GM19372 (cell line): ENCODE data around the gene LAMP1.
"Not testable (repeated sequence)": the region's sequence is repeated elsewhere in the genome, so short reads cannot be mapped to it uniquely, and the experiment has no call there.

ENCODE experiments used
- ATAC-seq: cut with Tn5 transposase; IDR thresholded peaks from one replicate; pipeline ENCODE4 v1.9.1; 2021; ENCODE audit warnings: mild to moderate bottlenecking, low read depth, moderate library complexity; ENCODE audit not compliant: unreplicated experiment

The LAMP1 gene

DNA sequence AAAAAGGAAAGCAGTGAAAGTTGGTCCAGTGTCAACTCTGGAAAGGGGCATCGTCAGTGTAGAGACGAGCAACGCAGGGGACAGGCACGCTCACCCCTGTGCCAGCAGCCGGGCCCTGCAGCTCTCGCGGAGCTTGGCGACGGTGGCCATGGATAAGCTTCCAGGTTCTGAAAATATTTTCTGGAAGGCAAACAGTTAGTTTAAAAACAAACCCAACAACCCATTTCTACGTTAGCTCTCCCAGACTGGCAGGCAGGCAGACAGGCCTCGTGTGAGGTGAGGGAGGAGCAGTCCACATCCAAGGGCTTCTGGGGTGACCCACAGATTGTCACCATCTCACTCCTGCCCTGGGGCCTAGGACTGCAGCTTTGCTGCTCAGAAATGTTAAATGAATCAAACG is 27.4 kb downstream of the LAMP1 start:
- ATAC-seq = no peak

DNA sequence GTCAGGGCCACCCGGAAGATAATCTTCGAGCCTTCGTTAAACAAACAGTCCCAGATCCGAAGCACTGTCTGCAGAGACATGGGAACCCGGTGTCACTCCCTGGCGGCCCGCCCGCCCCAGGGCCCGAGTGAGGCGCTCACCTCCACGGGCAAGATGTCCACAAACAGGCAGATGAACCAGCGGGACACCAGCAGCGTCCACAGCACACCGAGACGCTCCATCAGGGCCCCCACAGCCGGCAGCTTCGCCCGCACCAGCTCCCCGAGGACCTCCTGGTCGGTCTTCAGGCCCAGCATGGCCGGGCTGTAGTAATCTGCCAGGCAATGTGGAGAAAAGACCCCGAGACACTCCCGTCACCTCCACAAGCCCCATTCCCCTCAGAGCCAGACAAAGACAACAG is 28.7 kb downstream of the LAMP1 start:
- no peak for ATAC-seq

DNA sequence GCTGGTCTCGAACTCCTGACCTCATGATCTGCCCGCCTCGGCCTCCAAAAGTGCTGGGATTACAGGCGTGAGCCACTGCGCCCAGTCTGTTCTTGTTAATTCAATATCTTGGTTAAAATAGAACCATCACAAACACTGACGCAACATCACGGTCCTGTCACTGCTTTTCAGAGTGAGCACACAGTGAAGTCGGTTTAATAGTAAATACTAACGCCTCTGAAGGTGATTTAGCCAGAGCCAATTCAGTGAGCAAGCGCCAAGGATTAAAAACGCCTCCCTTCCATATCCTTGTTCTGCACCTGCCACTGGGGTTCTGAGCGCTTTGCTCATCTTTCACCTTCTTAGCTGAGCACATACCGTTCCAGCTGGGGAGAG is 30.3 kb downstream of the LAMP1 start:
- ATAC-seq = no peak

DNA sequence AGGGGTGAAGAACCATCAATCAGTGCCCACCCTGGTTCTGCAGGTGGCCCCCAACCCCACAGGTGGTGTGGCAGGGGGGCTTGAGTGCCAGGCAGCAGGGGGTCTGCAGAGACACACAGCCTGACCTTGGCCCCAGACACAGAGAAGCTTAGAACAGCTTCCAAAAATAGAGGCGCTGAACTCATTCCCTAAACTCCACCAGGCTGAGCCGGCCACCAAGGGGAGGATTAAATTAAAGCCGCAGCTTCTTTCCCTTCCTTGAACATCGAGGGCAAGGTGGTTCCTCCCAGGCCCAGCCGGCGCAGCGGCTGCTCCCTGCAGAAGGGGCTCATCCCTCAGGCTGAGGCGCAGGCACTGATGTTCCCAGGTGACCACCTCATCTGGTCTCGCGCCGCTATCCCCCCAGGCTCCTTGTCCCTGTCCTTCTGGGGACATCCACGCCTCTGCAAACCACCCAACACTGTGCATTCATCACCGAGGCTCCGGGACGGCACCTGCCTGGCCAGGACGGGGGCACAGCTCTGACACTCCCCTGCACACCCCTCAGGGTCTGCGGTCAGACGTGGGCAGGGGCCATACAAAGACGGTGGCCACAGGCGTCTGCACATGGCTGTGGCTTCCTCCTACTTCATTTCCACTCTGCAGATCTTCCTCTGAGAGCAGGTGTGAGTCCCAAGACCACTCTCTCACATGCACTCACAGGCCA is 30.9 kb downstream of the LAMP1 start:
- ATAC-seq = no peak

DNA sequence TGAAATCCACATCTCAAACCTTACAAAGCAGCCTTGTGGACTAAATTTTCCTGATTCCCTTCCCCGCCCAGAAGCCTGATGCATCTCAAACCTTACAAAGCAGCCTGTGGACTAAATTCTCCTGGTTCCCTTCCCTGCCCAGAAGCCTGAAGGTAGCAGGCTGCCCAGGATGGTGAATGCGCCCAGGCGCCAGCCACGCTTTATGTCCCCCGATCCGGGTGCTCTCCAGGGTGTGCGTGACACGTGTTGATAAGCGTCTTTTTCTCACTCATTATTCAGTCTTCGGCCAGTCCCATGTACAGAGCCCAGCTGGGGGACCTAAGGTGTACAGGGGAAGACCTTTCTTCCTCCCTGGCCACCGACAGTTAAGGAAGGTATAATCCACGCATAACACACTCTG is 31.8 kb downstream of the LAMP1 start:
- no peak for ATAC-seq

DNA sequence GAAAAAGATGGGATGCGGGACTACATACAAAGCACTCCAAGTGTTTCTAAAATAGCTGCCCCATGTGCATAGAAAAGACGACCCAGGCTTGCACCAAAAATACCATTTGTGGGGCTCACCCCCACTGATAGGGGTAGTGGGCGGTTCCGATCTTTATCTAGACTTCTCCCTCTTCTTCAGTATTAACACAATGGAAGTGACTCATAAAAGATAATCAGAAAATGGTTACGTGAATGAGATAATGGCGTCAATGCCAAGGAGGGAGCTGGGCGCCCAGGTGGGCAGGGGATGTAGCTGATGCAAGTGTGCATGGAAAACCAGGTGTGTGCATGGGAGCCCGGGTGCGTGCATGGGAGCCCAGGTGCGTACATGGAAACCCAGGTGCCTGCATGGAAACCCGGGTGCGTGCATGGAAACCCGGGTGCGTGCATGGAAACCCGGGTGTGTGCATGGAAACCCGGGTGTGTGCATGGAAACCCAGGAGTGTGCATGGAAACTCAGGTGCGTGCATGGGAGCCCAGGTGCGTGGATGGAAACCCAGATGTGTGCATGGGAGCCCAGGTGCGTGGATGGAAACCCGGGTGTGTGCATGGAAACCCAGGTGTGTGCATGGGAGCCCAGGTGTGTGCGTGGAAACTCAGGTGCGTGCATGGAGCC is 32.7 kb downstream of the LAMP1 start:
- no peak for ATAC-seq

DNA sequence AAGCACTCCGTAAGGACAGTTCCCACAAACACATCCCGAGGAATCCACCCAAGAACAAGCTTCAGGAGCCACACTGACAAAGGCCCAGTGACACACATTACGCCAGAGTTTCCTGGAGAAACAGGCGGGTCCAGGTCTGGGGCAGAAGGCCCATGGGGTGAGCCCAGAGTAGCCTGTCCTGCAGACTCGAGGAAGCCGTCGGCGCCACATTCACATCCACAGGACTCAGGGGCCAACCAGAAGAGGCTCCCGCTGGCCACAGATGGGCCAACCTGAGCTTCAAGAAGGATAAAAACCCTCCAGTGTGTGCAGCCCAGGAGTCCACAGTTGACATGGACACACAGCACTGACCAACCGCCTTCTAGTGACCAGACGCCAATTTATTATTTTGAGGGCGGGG is 35.6 kb downstream of the LAMP1 start:
- ATAC-seq = no peak

DNA sequence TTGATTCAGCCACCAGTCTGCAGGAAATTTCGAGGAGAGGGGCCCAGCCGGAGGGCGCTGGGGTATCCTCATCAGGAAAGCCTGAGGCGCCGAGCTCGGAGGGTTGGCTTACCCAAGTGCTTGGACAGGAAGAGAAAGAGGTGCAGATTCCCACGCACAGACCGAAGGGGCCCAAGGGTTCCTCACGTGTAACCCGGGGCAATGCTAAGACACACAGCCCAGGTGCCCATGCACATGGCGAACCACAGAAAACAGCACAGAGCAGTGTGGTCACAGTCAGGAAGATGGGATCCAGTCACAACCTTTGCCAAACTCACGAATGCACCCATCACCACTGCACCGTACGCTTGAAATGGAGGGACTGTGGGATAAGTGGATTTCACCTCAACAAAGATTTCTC is 36.0 kb downstream of the LAMP1 start:
- ATAC-seq = no peak

DNA sequence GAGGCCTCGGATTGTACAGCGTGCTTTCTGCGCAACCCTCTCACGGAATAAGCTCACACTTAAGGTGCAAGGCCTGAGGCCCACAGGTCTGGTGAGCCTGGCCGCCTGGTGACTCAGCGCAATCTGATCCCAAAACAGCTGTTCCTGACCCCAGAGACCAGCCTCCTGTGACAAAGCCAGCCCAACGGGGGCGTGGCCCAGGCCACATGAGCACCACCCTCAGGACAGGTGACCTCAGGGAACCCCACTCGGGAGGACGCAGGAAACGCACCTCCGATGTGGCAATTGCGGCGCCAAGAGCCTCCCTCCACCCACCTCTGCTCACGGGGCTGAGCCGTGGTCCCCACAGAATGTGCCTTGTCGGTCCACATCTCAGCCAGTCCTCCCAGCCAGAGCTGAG is 40.5 kb downstream of the LAMP1 start:
- ATAC-seq = no peak

DNA sequence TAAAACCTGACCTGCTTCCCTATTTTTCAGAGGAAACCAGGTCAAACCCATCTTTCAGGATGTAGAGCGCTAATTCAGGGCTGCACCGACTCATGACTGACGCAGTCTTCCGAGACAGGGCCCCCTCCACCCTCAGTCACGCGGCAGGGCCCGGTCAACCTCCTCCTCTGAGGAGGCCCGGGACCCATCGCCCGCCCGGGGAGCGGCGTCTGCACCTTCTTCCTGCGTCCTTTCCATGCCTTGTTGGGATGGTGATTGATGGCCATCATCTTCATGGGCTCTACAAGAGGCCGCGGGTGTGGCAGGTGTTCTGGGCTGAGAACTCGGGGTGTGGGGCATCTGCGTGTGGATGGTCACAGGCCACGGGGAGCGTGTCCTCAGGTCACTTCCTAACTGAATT is 40.9 kb downstream of the LAMP1 start:
- no peak for ATAC-seq

DNA sequence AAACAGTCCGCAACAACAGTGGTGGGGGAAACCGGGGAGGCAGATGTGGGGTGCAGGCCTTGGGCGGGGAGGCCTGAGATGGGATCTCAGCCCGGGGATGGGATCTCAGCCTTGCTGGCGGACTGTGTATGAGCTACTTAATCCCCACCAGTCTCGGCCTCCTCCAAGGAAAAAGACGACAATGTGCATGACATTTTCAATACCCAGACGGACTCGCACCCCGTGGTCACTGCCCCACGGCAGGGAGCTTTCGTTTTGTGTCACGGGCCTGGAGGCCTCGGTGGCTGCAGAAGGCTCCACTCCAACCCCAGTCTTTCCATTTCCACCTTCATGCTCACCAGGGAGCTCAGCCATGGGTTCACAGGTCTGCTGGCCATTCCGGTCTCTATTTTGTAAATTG is 41.4 kb downstream of the LAMP1 start:
- ATAC-seq = no peak

DNA sequence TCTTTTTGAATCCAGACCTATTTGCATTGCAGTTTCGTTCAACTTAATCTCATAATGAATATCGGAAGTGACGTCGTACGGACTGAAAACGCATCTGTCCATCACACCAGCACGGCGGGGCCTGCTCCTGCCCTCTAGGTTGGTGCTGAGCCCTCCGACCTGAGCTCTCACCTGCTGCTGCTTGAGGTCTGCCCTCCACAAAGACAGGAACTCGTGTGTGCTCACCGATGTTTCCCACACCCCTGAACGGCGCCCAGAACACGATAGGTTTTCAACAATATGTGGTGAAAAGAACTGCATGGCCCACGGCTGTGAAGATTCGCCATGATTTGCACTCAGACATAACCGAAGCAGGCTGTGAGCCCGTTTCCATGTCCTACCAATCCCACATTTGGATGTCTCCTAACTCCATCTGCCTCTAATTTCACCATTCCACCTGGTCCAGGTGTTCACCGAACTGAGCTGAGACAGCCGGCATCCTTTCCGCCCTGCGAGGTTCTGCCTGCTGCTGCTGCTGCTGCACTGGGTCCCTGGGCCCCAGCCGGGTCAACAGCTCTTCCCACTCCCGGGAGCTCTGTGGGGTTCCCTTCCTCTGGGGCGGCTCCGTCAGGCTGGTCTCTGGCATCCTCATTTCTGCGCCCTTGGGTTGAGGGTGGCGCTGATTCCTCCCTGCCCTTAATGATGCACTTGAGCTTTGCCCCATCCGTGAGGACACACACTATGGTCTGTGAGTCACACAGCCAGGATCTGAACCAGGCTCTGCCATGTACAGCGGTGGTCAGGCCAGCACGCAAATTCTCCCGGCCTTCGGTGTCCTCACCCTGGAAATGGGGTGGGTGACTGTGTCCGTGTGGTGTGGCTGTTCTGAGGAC is 46.0 kb downstream of the LAMP1 start:
- ATAC-seq = no peak

DNA sequence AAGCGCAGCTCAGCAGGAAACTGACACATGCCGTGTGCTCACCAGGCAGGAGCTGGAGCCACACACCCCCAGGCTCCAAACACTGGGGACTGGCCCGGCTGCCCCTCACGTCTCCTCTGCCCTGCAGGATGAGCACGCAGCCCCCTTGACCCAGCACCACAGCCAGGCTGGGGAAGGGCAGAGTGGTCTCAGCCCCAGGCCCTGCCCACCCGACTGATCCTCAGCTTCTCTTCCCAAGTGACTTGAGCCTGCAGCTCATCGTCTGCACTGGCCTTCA is 46.6 kb downstream of the LAMP1 start:
- ATAC-seq = no peak

DNA sequence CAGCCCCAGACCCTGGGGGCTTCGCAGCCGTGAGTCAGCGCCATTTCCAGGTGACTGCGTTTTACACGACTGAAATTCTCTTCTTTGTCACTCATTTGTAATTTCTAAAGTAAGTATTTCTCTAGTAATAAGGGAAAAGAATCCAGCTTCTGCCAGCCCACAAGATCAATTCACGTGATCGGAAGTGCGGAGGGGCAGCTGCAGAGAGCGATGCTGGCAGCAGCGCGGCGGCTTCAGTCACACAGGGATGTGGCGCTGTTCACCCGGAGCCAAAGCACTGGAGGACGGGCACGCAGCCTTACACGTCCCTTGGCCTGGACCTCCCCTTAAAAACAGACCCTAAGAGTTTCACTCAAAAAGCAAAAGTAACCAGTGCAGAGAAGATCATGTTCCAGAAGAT is 48.4 kb downstream of the LAMP1 start:
- no peak for ATAC-seq

DNA sequence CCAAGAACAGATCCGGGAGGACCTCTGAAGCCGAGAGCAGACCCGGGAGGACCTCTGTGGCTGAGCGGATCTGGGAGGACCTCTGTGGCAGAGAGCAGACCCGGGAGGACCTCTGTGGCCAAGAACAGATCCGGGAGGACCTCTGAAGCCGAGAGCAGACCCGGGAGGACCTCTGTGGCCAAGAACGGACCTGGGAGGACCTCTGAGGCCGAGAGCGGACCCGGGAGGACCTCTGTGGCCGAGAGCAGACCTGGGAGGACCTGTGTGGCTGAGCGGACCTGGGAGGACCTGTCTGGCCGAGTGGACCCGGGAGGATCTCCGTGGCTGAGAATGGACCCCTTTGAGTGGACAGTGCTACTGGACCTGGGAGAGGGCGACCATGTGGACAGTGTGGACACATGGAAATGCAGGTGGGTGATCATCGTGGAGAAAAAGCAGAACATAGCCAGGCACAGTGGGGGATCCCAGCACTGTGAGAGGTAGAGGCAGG is 50.7 kb downstream of the LAMP1 start:
- ATAC-seq = not testable (repeated sequence)

DNA sequence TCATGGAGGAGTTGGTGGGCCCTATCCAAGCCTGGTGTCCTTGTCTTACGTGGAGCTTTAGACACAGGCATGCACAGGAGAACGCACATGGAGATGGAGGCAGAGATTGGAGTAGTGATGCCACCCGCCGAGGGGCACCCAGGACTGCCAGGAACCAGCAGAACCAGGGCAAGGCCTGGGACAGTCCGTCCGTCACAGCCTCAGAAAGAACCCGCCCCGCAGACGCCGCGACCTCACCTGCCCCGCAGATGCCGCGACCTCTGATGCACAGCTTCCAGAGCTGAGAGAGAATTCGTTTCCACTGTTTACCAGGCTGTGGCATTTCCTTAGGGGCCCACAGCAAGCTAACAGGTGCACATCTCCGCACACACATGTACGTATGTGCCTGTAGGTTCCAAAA is 51.6 kb downstream of the LAMP1 start:
- no peak for ATAC-seq

DNA sequence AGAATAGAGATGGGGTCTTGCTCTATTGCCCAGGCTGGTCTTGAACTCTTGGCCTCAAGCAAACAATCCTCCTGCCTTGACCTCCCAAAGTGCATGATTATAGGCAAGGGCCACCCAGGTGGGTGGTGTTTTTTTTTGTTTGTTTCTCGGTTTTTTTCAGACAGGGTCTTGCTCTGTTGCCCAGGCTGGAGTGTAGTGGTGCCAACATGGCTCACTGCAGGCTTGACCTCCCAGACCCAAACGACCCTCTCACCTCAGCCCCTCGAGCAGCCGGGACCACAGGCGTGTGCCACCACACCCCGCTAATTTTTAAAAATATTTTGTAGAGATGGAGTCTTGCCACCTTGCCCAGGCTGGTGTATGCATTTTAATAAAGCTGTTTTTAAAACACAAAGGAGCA is 52.0 kb downstream of the LAMP1 start:
- ATAC-seq = no peak

DNA sequence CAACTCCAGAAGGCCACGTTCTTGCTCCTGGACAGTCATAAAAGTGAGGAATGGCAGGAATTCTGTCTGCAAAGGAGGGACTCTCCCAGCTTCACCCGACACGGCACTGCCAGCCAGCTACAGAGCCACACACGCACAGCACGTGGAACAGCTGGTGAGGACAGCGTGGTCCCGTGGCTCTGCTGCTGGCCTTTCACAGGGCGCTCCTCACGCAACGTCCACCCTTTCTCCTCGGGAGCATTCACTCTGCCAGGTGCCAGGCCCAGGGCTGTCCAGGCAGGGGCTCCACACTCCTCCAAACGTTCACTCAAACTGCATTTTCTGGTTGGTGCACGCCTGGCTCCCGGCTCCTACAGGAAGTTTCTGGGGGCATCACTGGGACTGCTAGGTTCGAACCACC is 52.5 kb downstream of the LAMP1 start:
- ATAC-seq = no peak

DNA sequence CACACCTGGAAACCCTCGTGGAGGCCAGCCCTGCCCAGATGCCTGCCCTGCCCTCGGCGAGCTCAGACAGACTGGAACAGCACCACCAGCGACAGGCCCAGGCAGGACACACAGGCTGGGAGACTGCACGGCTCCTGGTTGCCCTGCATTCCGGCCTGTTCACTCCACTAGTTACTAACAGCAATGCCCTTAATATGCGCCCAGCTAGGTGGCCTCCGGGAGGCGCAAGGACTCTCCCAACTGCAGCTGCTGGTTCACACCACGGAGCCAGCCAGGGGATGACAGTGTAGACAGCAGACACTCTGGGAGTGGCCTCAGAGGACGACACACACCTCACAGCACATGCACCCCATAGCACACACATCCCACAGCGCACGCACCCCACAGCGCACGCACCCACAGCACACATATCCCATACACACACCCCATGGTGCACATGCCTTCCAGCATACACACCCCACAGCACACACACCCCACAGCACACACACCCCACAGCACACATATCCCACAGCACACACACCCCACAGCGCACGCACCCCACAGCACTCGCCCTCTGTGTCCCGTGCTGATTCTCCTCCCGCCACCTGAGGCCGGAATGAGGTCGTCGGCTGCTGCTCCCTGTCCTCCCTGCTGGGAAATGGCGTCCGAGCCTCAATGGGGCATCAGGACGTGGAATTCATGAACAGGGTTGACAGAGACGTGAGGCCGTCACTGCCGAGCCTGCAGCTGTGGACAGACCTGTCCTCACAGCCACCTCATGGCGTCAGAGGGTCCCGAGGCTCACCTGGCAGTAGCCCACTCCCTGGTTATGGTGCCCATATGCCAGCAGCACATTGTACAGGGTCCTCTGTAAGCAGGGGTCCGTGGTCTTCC is 53.3 kb downstream of the LAMP1 start:
- no peak for ATAC-seq

DNA sequence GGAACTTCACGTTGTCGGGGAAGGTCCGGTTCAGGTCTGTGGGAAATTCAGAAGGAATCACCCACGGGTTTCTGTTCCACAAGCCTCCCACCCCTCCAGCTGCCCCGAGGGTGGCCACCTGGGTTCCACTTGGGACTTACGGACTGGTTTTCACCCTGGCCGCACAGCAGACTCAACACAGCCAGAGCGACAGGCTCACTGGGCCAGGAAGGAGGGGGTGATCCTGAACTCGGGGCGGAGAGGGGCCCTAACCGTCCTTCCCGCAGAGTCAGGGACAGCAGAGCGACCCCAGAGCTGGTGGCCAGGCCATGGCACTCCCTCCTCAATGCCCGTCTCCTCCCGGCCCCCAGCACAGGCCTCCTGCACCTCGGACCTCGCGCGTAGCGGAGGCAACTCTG is 53.9 kb downstream of the LAMP1 start:
- ATAC-seq = no peak

DNA sequence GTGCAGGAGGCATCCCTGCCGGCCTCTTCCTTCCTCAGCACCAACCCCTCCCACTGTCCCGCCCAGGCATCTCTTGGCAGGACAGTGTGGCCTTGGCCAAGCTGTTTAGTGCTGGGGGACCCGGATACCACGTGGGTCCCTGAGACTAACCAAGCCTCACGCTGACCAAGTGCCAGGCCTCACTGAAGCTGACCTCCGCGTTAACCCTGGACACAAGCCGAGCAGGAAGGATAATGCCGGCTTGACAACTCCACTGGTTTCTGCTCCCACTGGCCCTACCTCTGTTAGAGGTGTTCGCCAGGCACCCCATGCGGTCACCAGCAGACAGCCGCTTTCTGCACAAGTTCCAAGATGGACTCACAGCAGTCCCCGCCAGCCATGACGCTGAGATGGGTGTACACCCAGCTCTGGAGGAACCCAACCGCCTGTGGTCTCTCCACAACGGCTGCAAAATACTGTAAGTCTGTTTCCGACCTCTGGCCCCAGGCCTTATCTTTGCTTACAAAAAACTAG is 54.5 kb downstream of the LAMP1 start:
- ATAC-seq = no peak
